ENCODE data around the gene PRPF6. TPM values are rescaled to one million over a fixed set of nuclear protein-coding genes. Genes with fewer than 3 reads are reported as not detected.

PRPF6 gene
- total RNA-seq, 1 donor from 2014 or later = 81.5 TPM

- Mint-ChIP-seq H3K36me3 (ENCODE audit: low read depth) (peaks cover 7% of the 10 kb centered on the region), H3K27me3 (ENCODE audit: low read depth) (no peaks in the 10 kb centered on the region), H3K9me3 (no peaks in the 10 kb centered on the region), H3K4me3 (no peak overlapping the region), H3K4me1 (peaks cover 4% of the 10 kb centered on the region), H3K27ac (ENCODE audit: unreplicated experiment) (no peak overlapping the region)
- no peak for DNase-seq (ENCODE audit: low read depth, low spot score)
- TF ChIP-seq, protein P1, sequence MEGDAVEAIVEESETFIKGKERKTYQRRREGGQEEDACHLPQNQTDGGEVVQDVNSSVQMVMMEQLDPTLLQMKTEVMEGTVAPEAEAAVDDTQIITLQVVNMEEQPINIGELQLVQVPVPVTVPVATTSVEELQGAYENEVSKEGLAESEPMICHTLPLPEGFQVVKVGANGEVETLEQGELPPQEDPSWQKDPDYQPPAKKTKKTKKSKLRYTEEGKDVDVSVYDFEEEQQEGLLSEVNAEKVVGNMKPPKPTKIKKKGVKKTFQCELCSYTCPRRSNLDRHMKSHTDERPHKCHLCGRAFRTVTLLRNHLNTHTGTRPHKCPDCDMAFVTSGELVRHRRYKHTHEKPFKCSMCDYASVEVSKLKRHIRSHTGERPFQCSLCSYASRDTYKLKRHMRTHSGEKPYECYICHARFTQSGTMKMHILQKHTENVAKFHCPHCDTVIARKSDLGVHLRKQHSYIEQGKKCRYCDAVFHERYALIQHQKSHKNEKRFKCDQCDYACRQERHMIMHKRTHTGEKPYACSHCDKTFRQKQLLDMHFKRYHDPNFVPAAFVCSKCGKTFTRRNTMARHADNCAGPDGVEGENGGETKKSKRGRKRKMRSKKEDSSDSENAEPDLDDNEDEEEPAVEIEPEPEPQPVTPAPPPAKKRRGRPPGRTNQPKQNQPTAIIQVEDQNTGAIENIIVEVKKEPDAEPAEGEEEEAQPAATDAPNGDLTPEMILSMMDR (conservative IDR thresholded peaks at IDR 0.05) = no peak
These were observed 43.4 kb downstream of the PRPF6 start for GRCh38 chr20:64024141-64024990.

- H3K4me1 Mint-ChIP-seq = peaks cover 4% of the 10 kb centered on the region
- no peak for DNase-seq (ENCODE audit: low read depth, low spot score)
These were observed 44.3 kb downstream of the PRPF6 start for GRCh38 chr20:64025101-64025825.

GRCh38 chr20:64025826-64026412 is 45.0 kb downstream of the PRPF6 start:
- Mint-ChIP-seq H3K36me3 (ENCODE audit: low read depth) (peaks cover 7% of the 10 kb centered on the region), H3K27me3 (ENCODE audit: low read depth) (no peaks in the 10 kb centered on the region), H3K4me1 (peaks cover 4% of the 10 kb centered on the region), H3K27ac (ENCODE audit: unreplicated experiment) (no peak overlapping the region), H3K9me3 (no peaks in the 10 kb centered on the region), H3K4me3 (no peak overlapping the region)
- DNase-seq (ENCODE audit: low read depth, low spot score) = no peak
- TF ChIP-seq, protein P1 (conservative IDR thresholded peaks at IDR 0.05) = no peak

More at GRCh38 chr20:64025101-64025825, 44.3 kb downstream of the PRPF6 start:
- TF ChIP-seq, protein P1 (conservative IDR thresholded peaks at IDR 0.05) = no peak
- H3K27ac Mint-ChIP-seq (ENCODE audit: unreplicated experiment) = no peak overlapping the region
- no peaks in the 10 kb centered on the region for H3K27me3 Mint-ChIP-seq (ENCODE audit: low read depth)
- no peaks in the 10 kb centered on the region for H3K9me3 Mint-ChIP-seq
- peaks cover 7% of the 10 kb centered on the region for H3K36me3 Mint-ChIP-seq (ENCODE audit: low read depth)
- no peak overlapping the region for H3K4me3 Mint-ChIP-seq

DNA sequence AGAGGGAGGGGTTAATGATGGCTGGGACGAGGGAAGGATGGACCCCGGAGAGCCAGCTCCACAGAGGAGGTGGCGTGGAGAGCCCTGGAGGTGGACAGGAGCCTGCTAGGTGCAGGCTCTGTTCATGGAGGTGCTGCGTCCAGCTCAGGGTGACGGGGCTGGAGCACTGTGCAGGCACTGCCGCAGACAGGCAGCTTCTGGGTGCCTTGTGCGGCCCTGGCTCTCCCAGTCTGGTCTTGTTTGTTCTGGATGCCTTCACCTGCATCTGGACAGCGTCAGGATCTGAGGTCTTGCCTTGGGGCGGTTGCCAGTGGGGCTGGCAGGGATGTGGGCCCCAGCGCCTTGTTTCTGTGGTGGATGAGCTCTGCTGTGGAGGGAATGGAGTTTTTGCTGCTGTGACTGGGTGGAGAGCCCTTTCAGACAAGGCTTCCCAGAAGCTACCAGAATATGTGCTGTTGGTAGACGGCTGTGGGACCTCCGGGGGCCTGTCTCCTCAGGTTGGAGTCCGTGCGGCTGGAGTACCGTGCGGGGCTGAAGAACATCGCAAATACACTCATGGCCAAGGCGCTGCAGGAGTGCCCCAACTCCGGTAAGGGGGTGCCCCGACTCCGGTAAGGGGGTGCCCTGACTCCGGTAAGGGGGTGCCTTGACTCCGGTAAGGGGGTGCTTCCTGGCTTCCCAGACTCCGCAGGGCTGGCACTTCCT is 47.2 kb downstream of the PRPF6 start:
- H3K27ac Mint-ChIP-seq (ENCODE audit: unreplicated experiment) = no peak overlapping the region
- DNase-seq (ENCODE audit: low read depth, low spot score) = no peak
- H3K9me3 Mint-ChIP-seq = no peaks in the 10 kb centered on the region
- peaks cover 4% of the 10 kb centered on the region for H3K4me1 Mint-ChIP-seq
- TF ChIP-seq, protein P1 (conservative IDR thresholded peaks at IDR 0.05) = no peak
- peaks cover 7% of the 10 kb centered on the region for H3K36me3 Mint-ChIP-seq (ENCODE audit: low read depth)
- H3K4me3 Mint-ChIP-seq = no peak overlapping the region
- no peaks in the 10 kb centered on the region for H3K27me3 Mint-ChIP-seq (ENCODE audit: low read depth)

All from neural crest cell (in vitro differentiated cells).